SK-N-SH (cell line): ENCODE results near the gene FRAS1.
A peak's percentile ranks its signal among the peaks of the same experiment; 100 is the strongest.

Source experiments
- ELF1 ChIP-seq: IDR thresholded peaks from 2 replicates; pipeline ENCODE4 v1.4.0; 2012
- EP300 ChIP-seq, 2 experiments: IDR thresholded peaks; 2 replicates each; pipeline versions ENCODE4 v1.4.0 to v1.6.1; 2012; ENCODE audit warnings: borderline replicate concordance in 1 of 2, low read depth in 1 of 2, low read length in 1 of 2
- EZH2phosphoT487 ChIP-seq: fragments of 200-600 bp; sonication (generic); IDR thresholded peaks from 2 replicates; pipeline ENCODE4 v1.6.1; 2017; ENCODE audit warnings: low read depth, mixed run types, mild to moderate bottlenecking, antibody characterized with exemption, moderate library complexity, borderline replicate concordance
- FOSL2 ChIP-seq: IDR thresholded peaks from 2 replicates; pipeline ENCODE4 v1.4.0; 2012; ENCODE audit warnings: low read depth, mild to moderate bottlenecking, moderate library complexity, borderline replicate concordance
- JUND ChIP-seq: IDR thresholded peaks from 2 replicates; pipeline ENCODE4 v1.4.0; 2012
- NFIC ChIP-seq: IDR thresholded peaks from 2 replicates; pipeline ENCODE4 v1.4.0; 2012; ENCODE audit warnings: borderline replicate concordance
- POLR2AphosphoS5 ChIP-seq: IDR thresholded peaks from 2 replicates; pipeline ENCODE4 v1.6.1; 2012; ENCODE audit warnings: low read depth, low read length
- RAD21 ChIP-seq: IDR thresholded peaks from 2 replicates; pipeline ENCODE4 v1.6.1; 2012; ENCODE audit warnings: mild to moderate bottlenecking, low read length
- SMC3 ChIP-seq: IDR thresholded peaks from 2 replicates; pipeline ENCODE4 v1.6.1; 2012; ENCODE audit warnings: low read depth, low read length, improper control_type of control experiment
- TEAD4 ChIP-seq: IDR thresholded peaks from 2 replicates; pipeline ENCODE4 v1.4.0; 2012; ENCODE audit warnings: mild to moderate bottlenecking, borderline replicate concordance; ENCODE audit not compliant: insufficient read depth
- TF ChIP-seq, protein P1 (sequence below): fragments of 200-600 bp; sonication (generic); IDR thresholded peaks from 2 replicates; pipeline ENCODE4 v1.6.1; 2017; ENCODE audit warnings: antibody characterized with exemption, mild to moderate bottlenecking, moderate library complexity
- TF ChIP-seq, protein P2 (sequence below): fragments of 150-350 bp; IDR thresholded peaks from 2 replicates; pipeline ENCODE4 v1.6.1; 2017; ENCODE audit warnings: antibody characterized with exemption, low read length, low read depth, borderline replicate concordance

DNA sequence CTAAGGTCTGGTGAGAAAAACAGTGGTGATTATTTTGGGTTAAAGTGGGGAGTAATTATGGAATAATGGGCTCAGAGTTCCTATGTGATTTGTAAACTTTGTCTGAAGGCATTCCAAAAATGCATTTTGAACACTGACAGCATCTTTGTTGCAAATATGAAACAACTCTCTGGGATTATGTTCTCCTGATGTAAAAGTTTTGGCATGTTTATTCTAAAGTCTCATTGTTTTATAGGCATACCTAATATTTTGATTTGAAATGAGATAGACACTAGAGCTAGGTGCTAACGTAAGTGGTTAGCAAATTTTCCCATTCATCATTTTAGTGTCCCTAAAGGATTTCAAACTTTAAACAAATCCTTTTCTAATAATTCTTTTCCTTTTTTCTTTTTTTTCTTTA lies 353.6 kb downstream of the FRAS1 start:
- TF ChIP-seq JUND, result no peak
- TF ChIP-seq, protein P1, sequence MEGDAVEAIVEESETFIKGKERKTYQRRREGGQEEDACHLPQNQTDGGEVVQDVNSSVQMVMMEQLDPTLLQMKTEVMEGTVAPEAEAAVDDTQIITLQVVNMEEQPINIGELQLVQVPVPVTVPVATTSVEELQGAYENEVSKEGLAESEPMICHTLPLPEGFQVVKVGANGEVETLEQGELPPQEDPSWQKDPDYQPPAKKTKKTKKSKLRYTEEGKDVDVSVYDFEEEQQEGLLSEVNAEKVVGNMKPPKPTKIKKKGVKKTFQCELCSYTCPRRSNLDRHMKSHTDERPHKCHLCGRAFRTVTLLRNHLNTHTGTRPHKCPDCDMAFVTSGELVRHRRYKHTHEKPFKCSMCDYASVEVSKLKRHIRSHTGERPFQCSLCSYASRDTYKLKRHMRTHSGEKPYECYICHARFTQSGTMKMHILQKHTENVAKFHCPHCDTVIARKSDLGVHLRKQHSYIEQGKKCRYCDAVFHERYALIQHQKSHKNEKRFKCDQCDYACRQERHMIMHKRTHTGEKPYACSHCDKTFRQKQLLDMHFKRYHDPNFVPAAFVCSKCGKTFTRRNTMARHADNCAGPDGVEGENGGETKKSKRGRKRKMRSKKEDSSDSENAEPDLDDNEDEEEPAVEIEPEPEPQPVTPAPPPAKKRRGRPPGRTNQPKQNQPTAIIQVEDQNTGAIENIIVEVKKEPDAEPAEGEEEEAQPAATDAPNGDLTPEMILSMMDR, result no peak
- no peak for TF ChIP-seq ELF1
- no peak for TF ChIP-seq SMC3
- TF ChIP-seq TEAD4, result no peak
- TF ChIP-seq POLR2AphosphoS5, result no peak
- TF ChIP-seq, protein P2, sequence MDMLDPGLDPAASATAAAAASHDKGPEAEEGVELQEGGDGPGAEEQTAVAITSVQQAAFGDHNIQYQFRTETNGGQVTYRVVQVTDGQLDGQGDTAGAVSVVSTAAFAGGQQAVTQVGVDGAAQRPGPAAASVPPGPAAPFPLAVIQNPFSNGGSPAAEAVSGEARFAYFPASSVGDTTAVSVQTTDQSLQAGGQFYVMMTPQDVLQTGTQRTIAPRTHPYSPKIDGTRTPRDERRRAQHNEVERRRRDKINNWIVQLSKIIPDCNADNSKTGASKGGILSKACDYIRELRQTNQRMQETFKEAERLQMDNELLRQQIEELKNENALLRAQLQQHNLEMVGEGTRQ, result no peak
- TF ChIP-seq EZH2phosphoT487, result no peak
- TF ChIP-seq RAD21, result no peak
- no peak for TF ChIP-seq NFIC
- TF ChIP-seq EP300 (IDR thresholded peaks at IDR 0.05; ENCODE audit: borderline replicate concordance in 1 of 2, low read depth in 1 of 2, low read length in 1 of 2), result 0 out of 4 replicates have a peak, but pooled peaks of 1 of the 2 experiments have one; percentile 6
- no peak for TF ChIP-seq FOSL2
